Neuronal stem cell (in vitro differentiated cells): ENCODE data around the gene CNTNAP2.

Source experiments
- DNase-seq: peaks from one replicate; pipeline ENCODE4 v3.0.0-alpha.2; 2013; ENCODE audit warnings: low spot score
- H2AFZ ChIP-seq: one replicate; pipeline ENCODE4 v1.6.1; 2013; ENCODE audit warnings: mild to moderate bottlenecking, low read length, inconsistent platforms
- H2AK5ac ChIP-seq: 2 replicates; pipeline ENCODE4 v1.6.1; 2013; ENCODE audit warnings: low read depth, mild to moderate bottlenecking, inconsistent platforms, low read length, moderate library complexity, mixed read lengths
- H2BK120ac ChIP-seq: 2 replicates; pipeline ENCODE4 v1.6.1; 2013; ENCODE audit warnings: low read depth, mild to moderate bottlenecking, inconsistent platforms, low read length, moderate library complexity, mixed read lengths
- H2BK12ac ChIP-seq: one replicate; pipeline ENCODE4 v1.6.1; 2013; ENCODE audit warnings: low read length, inconsistent platforms
- H2BK15ac ChIP-seq: 2 replicates; pipeline ENCODE4 v1.6.1; 2013; ENCODE audit warnings: mild to moderate bottlenecking, low read length, inconsistent platforms, mixed read lengths
- H2BK5ac ChIP-seq: one replicate; pipeline ENCODE4 v1.6.1; 2013; ENCODE audit warnings: inconsistent platforms, mild to moderate bottlenecking, low read length, moderate library complexity
- H3K14ac ChIP-seq: one replicate; pipeline ENCODE4 v1.6.1; 2013; ENCODE audit warnings: low read length, inconsistent platforms
- H3K18ac ChIP-seq: 2 replicates; pipeline ENCODE4 v1.6.1; 2013; ENCODE audit warnings: low read length, inconsistent platforms
- H3K23ac ChIP-seq: 2 replicates; pipeline ENCODE4 v1.6.1; 2013; ENCODE audit warnings: low read depth, mild to moderate bottlenecking, mixed read lengths, low read length, inconsistent platforms; ENCODE audit not compliant: poor library complexity
- H3K27ac ChIP-seq: replicated peaks from 3 replicates; pipeline ENCODE4 v1.5.1; 2013; ENCODE audit warnings: low read length, inconsistent platforms
- H3K27me3 ChIP-seq, 3 experiments: 2 replicates each; pipeline ENCODE4 v1.6.1; 2013; ENCODE audit warnings: low read length in 3 of 3, mild to moderate bottlenecking in 2 of 3, inconsistent platforms in 1 of 3, low read depth in 1 of 3, mixed read lengths in 1 of 3, moderate library complexity in 1 of 3; ENCODE audit not compliant: control insufficient read depth in 3 of 3, insufficient read depth in 3 of 3
- H3K36me3 ChIP-seq, 2 donors: replicated peaks in 1 of 2; 2 replicates each; pipeline ENCODE4 v1.6.1; 2013; ENCODE audit warnings: low read length in 2 of 2; ENCODE audit not compliant: control insufficient read depth in 2 of 2, insufficient read depth in 2 of 2
- H3K4ac ChIP-seq: 2 replicates; pipeline ENCODE4 v1.6.1; 2013; ENCODE audit warnings: inconsistent platforms, mild to moderate bottlenecking, low read length, moderate library complexity
- H3K4me1 ChIP-seq, 2 donors: 1 replicate in 1 of 2; 2 replicates in 1 of 2; pipeline ENCODE4 v1.6.1; 2013; ENCODE audit warnings: low read length in 2 of 2, low read depth in 1 of 2; ENCODE audit not compliant: control insufficient read depth in 2 of 2, insufficient read depth in 1 of 2
- H3K4me2 ChIP-seq: one replicate; pipeline ENCODE4 v1.6.1; 2013; ENCODE audit warnings: mild to moderate bottlenecking, low read length, inconsistent platforms; ENCODE audit not compliant: insufficient read depth, poor library complexity, severe bottlenecking
- H3K4me3 ChIP-seq, 2 donors: 2 replicates each; pipeline ENCODE4 v1.5.1; 2013; ENCODE audit warnings: low read length in 2 of 2, mild to moderate bottlenecking in 2 of 2, inconsistent platforms in 1 of 2, moderate library complexity in 1 of 2
- H3K79me1 ChIP-seq: one replicate; pipeline ENCODE4 v1.6.1; 2013; ENCODE audit warnings: low read depth, mild to moderate bottlenecking, inconsistent platforms, low read length, moderate library complexity
- H3K9ac ChIP-seq: one replicate; pipeline ENCODE4 v1.6.1; 2013; ENCODE audit warnings: mild to moderate bottlenecking, low read depth, low read length, inconsistent platforms; ENCODE audit not compliant: poor library complexity
- H3K9me3 ChIP-seq, 2 donors: replicated peaks in 1 of 2; 2 replicates each; pipeline versions ENCODE3 to v1.6.1; 2013; ENCODE audit warnings: low read length in 2 of 2, mild to moderate bottlenecking in 2 of 2, inconsistent platforms in 1 of 2, low read depth in 1 of 2, mixed read lengths in 1 of 2, moderate library complexity in 1 of 2; ENCODE audit not compliant: control insufficient read depth in 2 of 2, insufficient read depth in 1 of 2
- H4K8ac ChIP-seq: one replicate; pipeline ENCODE4 v1.6.1; 2013; ENCODE audit warnings: low read depth, mild to moderate bottlenecking, inconsistent platforms, low read length, moderate library complexity
- H4K91ac ChIP-seq: one replicate; pipeline ENCODE4 v1.6.1; 2013; ENCODE audit warnings: low read length, low read depth, mild to moderate bottlenecking, inconsistent platforms; ENCODE audit not compliant: poor library complexity
- WGBS, 2 donors: extraction: QIAGEN DNeasy Blood & Tissue Kit; methylation state at CpG; one replicate each; pipeline ENCODE4 v1.1.7; 2013; ENCODE audit warnings: missing lambda C conversion rate in 2 of 2, mixed read lengths in 1 of 2; ENCODE audit not compliant: insufficient read length in 2 of 2, insufficient replicate concordance in 1 of 2; ENCODE audit errors: extremely low coverage in 2 of 2; 5-methylcytosine and 5-hydroxymethylcytosine counted together

Gene CNTNAP2

GRCh38 chr7:148037044-148037443 lies 1920.4 kb downstream of the CNTNAP2 start:
- no peak overlapping the region for H2BK15ac ChIP-seq
- H3K9me3 ChIP-seq = no peaks in the 10 kb centered on the region
- no peak overlapping the region for H2BK120ac ChIP-seq
- no peak overlapping the region for H3K9ac ChIP-seq
- no peak overlapping the region for H3K4me3 ChIP-seq
- no peak overlapping the region for H4K91ac ChIP-seq
- H3K36me3 ChIP-seq = no peaks in the 10 kb centered on the region
- no CpG with 5 or more reads among the region's 2 CpGs for WGBS, 2 donors
- no peak overlapping the region for H3K4ac ChIP-seq
- no peak overlapping the region for H3K27ac ChIP-seq
- H2BK12ac ChIP-seq = no peak overlapping the region
- no peak overlapping the region for H4K8ac ChIP-seq
- H2AFZ ChIP-seq = no peak overlapping the region
- no peaks in the 10 kb centered on the region for H3K79me1 ChIP-seq
- H3K27me3 ChIP-seq = no peaks in the 10 kb centered on the region
- no peak overlapping the region for H3K23ac ChIP-seq
- no peak overlapping the region for H2AK5ac ChIP-seq
- no peaks in the 10 kb centered on the region for H3K4me1 ChIP-seq
- H2BK5ac ChIP-seq = no peak overlapping the region
- DNase-seq = no peak
- no peak overlapping the region for H3K18ac ChIP-seq
- no peak overlapping the region for H3K14ac ChIP-seq
- H3K4me2 ChIP-seq = no peak overlapping the region

GRCh38 chr7:148041156-148041555 lies 1924.6 kb downstream of the CNTNAP2 start:
- DNase-seq = no peak
- no peak overlapping the region for H3K9ac ChIP-seq

GRCh38 chr7:148042935-148043631 lies 1926.5 kb downstream of the CNTNAP2 start:
- Histone ChIP-seq H3K27me3 (no peaks in the 10 kb centered on the region), H3K4ac (no peak overlapping the region), H3K9me3 (no peaks in the 10 kb centered on the region), H2AK5ac (no peak overlapping the region), H4K91ac (no peak overlapping the region), H3K23ac (no peak overlapping the region), H3K4me2 (no peak overlapping the region), H3K36me3 (no peaks in the 10 kb centered on the region), H2AFZ (no peak overlapping the region), H3K4me1 (no peaks in the 10 kb centered on the region), H2BK12ac (no peak overlapping the region), H2BK120ac (no peak overlapping the region), H3K79me1 (no peaks in the 10 kb centered on the region), H4K8ac (no peak overlapping the region), H3K27ac (no peak overlapping the region), H3K18ac (no peak overlapping the region), H2BK15ac (no peak overlapping the region), H3K14ac (no peak overlapping the region), H3K4me3 (no peak overlapping the region), H2BK5ac (no peak overlapping the region), H3K9ac (no peak overlapping the region)
- DNase-seq = no peak
- WGBS, 2 donors = no CpG with 5 or more reads among the region's 3 CpGs

More at GRCh38 chr7:148041156-148041555, 1924.6 kb downstream of the CNTNAP2 start:
- Histone ChIP-seq H2BK5ac (no peak overlapping the region), H3K79me1 (no peaks in the 10 kb centered on the region), H3K27ac (no peak overlapping the region), H3K4ac (no peak overlapping the region), H2AK5ac (no peak overlapping the region), H2BK12ac (no peak overlapping the region), H2BK15ac (no peak overlapping the region), H3K18ac (no peak overlapping the region), H3K4me1 (no peaks in the 10 kb centered on the region), H3K9me3 (no peaks in the 10 kb centered on the region), H3K4me2 (no peak overlapping the region), H3K4me3 (no peak overlapping the region), H2BK120ac (no peak overlapping the region), H3K14ac (no peak overlapping the region), H3K36me3 (no peaks in the 10 kb centered on the region), H4K91ac (no peak overlapping the region), H3K23ac (no peak overlapping the region), H4K8ac (no peak overlapping the region), H2AFZ (no peak overlapping the region), H3K27me3 (no peaks in the 10 kb centered on the region)
- WGBS, 2 donors = no CpG with 5 or more reads among the region's 3 CpGs

- Histone ChIP-seq H2BK15ac (no peak overlapping the region), H3K4me2 (no peak overlapping the region), H3K79me1 (no peaks in the 10 kb centered on the region), H2AK5ac (no peak overlapping the region), H4K91ac (no peak overlapping the region), H3K18ac (no peak overlapping the region), H2BK5ac (no peak overlapping the region), H3K9me3 (peaks cover 0 to 2% of the 10 kb centered on the region in 2 donors), H2BK120ac (no peak overlapping the region), H3K23ac (no peak overlapping the region), H3K27me3 (no peaks in the 10 kb centered on the region), H3K9ac (no peak overlapping the region), H3K14ac (no peak overlapping the region), H2AFZ (no peak overlapping the region), H3K4ac (no peak overlapping the region), H2BK12ac (no peak overlapping the region), H3K4me1 (peaks cover 0 to 2% of the 10 kb centered on the region in 2 donors), H3K4me3 (no peak overlapping the region), H4K8ac (no peak overlapping the region), H3K36me3 (no peaks in the 10 kb centered on the region), H3K27ac (no peak overlapping the region)
- no peak for DNase-seq
- no CpG with 5 or more reads among the region's 9 CpGs for WGBS, 2 donors
Observed at GRCh38 chr7:148044173-148044572, 1927.6 kb downstream of the CNTNAP2 start.
